ENCODE results near the gene SLC22A16. TPM values are rescaled to one million over a fixed set of nuclear protein-coding genes. Genes with fewer than 3 reads are reported as not detected.

The SLC22A16 gene
- total and polyA plus RNA-seq, 2 donors (not counting 1 experiment from before 2014, with no cell fraction given), result not detected

- Histone ChIP-seq H3K4me3 (replicated peaks in 1 of 4; ENCODE audit: control extremely low read depth in 1 of 4, insufficient read depth in 1 of 4, low read depth in 3 of 4, low read length in 4 of 4) (no peak overlapping the region), H3K4me1 (ENCODE audit: control insufficient read depth, extremely low read depth, insufficient read depth, low read length) (no peaks in the 10 kb centered on the region), H4K20me1 (ENCODE audit: control insufficient read depth, extremely low read depth, insufficient read depth, low read length) (no peaks in the 10 kb centered on the region), H3K27ac (ENCODE audit: insufficient read depth, low read length) (no peak overlapping the region), H3K9me3 (ENCODE audit: control insufficient read depth, insufficient read depth, low read depth, low read length) (no peaks in the 10 kb centered on the region), H3K79me2 (ENCODE audit: control insufficient read depth, insufficient read depth, low read length) (no peaks in the 10 kb centered on the region), H3K36me3 (ENCODE audit: control insufficient read depth, insufficient read depth, low read length) (no peaks in the 10 kb centered on the region), H3K9ac (ENCODE audit: insufficient read depth, low read length) (no peak overlapping the region), H3K27me3 (ENCODE audit: control insufficient read depth, insufficient read depth, low read length) (no peaks in the 10 kb centered on the region), H2AFZ (ENCODE audit: low read length) (no peak overlapping the region), H3K4me2 (ENCODE audit: extremely low read depth, insufficient read depth, low read length) (no peak overlapping the region)
- DNase-seq (ENCODE audit: low read depth in 2 of 2), result no peak
- TF ChIP-seq CTCF (conservative IDR thresholded peaks at IDR 0.05 in 1 of 2, IDR thresholded peaks at IDR 0.05 in 1 of 2; ENCODE audit: low read depth in 1 of 2, low read length in 2 of 2) (no peak), EZH2 (IDR thresholded peaks at IDR 0.05; ENCODE audit: low read length, missing control alignments) (no peak)
These were observed 66.6 kb downstream of the SLC22A16 start for GRCh38 chr6:110409794-110410193.

GRCh38 chr6:110408901-110409300 lies 67.5 kb downstream of the SLC22A16 start:
- H2AFZ ChIP-seq (ENCODE audit: low read length), result no peak overlapping the region
- no peak overlapping the region for H3K27ac ChIP-seq (ENCODE audit: insufficient read depth, low read length)
- H3K9ac ChIP-seq (ENCODE audit: insufficient read depth, low read length), result no peak overlapping the region
- no peak for DNase-seq (ENCODE audit: low read depth in 2 of 2)
- no peak for TF ChIP-seq CTCF (conservative IDR thresholded peaks at IDR 0.05 in 1 of 2, IDR thresholded peaks at IDR 0.05 in 1 of 2; ENCODE audit: low read depth in 1 of 2, low read length in 2 of 2)
- TF ChIP-seq EZH2 (IDR thresholded peaks at IDR 0.05; ENCODE audit: low read length, missing control alignments), result no peak
- H3K36me3 ChIP-seq (ENCODE audit: control insufficient read depth, insufficient read depth, low read length), result no peaks in the 10 kb centered on the region
- no peaks in the 10 kb centered on the region for H3K27me3 ChIP-seq (ENCODE audit: control insufficient read depth, insufficient read depth, low read length)
- H3K4me2 ChIP-seq (ENCODE audit: extremely low read depth, insufficient read depth, low read length), result no peak overlapping the region
- no peaks in the 10 kb centered on the region for H4K20me1 ChIP-seq (ENCODE audit: control insufficient read depth, extremely low read depth, insufficient read depth, low read length)
- H3K9me3 ChIP-seq (ENCODE audit: control insufficient read depth, insufficient read depth, low read depth, low read length), result no peaks in the 10 kb centered on the region
- no peak overlapping the region for H3K4me3 ChIP-seq (replicated peaks in 1 of 4; ENCODE audit: control extremely low read depth in 1 of 4, insufficient read depth in 1 of 4, low read depth in 3 of 4, low read length in 4 of 4)
- H3K79me2 ChIP-seq (ENCODE audit: control insufficient read depth, insufficient read depth, low read length), result no peaks in the 10 kb centered on the region
- no peaks in the 10 kb centered on the region for H3K4me1 ChIP-seq (ENCODE audit: control insufficient read depth, extremely low read depth, insufficient read depth, low read length)

- H3K27me3 ChIP-seq (ENCODE audit: control insufficient read depth, insufficient read depth, low read length), result no peaks in the 10 kb centered on the region
- H3K4me1 ChIP-seq (ENCODE audit: control insufficient read depth, extremely low read depth, insufficient read depth, low read length), result peaks cover 3% of the 10 kb centered on the region
- H3K4me3 ChIP-seq (replicated peaks in 1 of 4; ENCODE audit: control extremely low read depth in 1 of 4, insufficient read depth in 1 of 4, low read depth in 3 of 4, low read length in 4 of 4), result no peak overlapping the region
- H2AFZ ChIP-seq (ENCODE audit: low read length), result no peak overlapping the region
- no peak for TF ChIP-seq CTCF (conservative IDR thresholded peaks at IDR 0.05 in 1 of 2, IDR thresholded peaks at IDR 0.05 in 1 of 2; ENCODE audit: low read depth in 1 of 2, low read length in 2 of 2)
- H3K79me2 ChIP-seq (ENCODE audit: control insufficient read depth, insufficient read depth, low read length), result no peaks in the 10 kb centered on the region
- DNase-seq (ENCODE audit: low read depth in 2 of 2), result peak in 1 of 2 donors; percentile 20
- no peaks in the 10 kb centered on the region for H3K36me3 ChIP-seq (ENCODE audit: control insufficient read depth, insufficient read depth, low read length)
- H3K27ac ChIP-seq (ENCODE audit: insufficient read depth, low read length), result no peak overlapping the region
- no peaks in the 10 kb centered on the region for H3K9me3 ChIP-seq (ENCODE audit: control insufficient read depth, insufficient read depth, low read depth, low read length)
- no peaks in the 10 kb centered on the region for H4K20me1 ChIP-seq (ENCODE audit: control insufficient read depth, extremely low read depth, insufficient read depth, low read length)
- H3K4me2 ChIP-seq (ENCODE audit: extremely low read depth, insufficient read depth, low read length), result no peak overlapping the region
- no peak overlapping the region for H3K9ac ChIP-seq (ENCODE audit: insufficient read depth, low read length)
These were observed 71.8 kb downstream of the SLC22A16 start for GRCh38 chr6:110404607-110405006.

Measured in fibroblast of lung (primary cell).